ENCODE measurements around the gene UBE2E2.

The UBE2E2 gene

DNA sequence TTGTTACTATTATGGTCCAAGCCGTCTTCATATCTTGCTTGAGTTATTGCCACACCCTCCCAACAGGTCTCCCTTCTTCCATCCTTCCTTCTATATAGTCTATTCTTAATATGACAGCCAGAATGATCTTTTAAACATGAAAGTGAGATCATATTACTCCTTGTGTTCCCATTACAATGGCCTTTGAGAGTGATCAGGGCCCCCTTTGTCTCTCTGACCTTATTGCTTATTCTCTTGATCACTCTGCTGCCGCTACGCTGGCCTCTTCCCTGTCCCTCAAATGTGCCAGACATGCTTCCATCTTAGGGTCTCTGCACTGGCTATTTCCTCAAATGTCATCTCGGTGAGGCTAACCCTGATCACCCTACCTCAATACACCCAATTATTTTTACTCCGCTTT is 38.1 kb downstream of the UBE2E2 start:
- in situ Hi-C loops (cut with MboI; ENCODE audit: low pct_unique_long_range_greater_than_20kb, low sequenced_read_pairs, unreplicated experiment), result no loop called here
- TF ChIP-seq, protein P1, sequence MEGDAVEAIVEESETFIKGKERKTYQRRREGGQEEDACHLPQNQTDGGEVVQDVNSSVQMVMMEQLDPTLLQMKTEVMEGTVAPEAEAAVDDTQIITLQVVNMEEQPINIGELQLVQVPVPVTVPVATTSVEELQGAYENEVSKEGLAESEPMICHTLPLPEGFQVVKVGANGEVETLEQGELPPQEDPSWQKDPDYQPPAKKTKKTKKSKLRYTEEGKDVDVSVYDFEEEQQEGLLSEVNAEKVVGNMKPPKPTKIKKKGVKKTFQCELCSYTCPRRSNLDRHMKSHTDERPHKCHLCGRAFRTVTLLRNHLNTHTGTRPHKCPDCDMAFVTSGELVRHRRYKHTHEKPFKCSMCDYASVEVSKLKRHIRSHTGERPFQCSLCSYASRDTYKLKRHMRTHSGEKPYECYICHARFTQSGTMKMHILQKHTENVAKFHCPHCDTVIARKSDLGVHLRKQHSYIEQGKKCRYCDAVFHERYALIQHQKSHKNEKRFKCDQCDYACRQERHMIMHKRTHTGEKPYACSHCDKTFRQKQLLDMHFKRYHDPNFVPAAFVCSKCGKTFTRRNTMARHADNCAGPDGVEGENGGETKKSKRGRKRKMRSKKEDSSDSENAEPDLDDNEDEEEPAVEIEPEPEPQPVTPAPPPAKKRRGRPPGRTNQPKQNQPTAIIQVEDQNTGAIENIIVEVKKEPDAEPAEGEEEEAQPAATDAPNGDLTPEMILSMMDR (IDR thresholded peaks at IDR 0.05; ENCODE audit: extremely low read depth, insufficient read depth, missing control alignments), result no peak

DNA sequence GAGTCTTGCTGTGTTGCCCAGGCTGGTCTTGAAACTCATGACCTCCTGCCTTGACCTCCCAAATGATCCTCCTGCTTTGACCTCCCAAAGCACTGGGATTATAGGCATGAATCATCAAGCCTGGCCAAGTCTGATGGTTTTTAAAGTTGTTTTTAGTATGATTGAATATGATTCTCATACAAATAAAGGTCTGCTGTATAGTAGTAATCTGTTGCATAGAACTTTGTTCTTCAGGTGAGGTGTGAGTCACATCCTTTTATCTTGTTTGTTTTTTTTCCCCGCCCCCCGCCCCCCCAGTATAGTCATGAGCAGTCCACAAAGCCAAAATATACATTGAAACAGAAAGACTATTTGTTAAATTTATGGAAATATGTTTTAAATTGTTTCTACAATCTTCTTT is 39.0 kb downstream of the UBE2E2 start:
- TF ChIP-seq, protein P1 (IDR thresholded peaks at IDR 0.05; ENCODE audit: extremely low read depth, insufficient read depth, missing control alignments), result no peak
- DNase-seq (ENCODE audit: low spot score), result no peak
- in situ Hi-C loops (cut with MboI; ENCODE audit: low pct_unique_long_range_greater_than_20kb, low sequenced_read_pairs, unreplicated experiment), result no loop called here

More for the DNA sequence above, 38.1 kb downstream of the UBE2E2 start:
- DNase-seq (ENCODE audit: low spot score), result no peak

DNA sequence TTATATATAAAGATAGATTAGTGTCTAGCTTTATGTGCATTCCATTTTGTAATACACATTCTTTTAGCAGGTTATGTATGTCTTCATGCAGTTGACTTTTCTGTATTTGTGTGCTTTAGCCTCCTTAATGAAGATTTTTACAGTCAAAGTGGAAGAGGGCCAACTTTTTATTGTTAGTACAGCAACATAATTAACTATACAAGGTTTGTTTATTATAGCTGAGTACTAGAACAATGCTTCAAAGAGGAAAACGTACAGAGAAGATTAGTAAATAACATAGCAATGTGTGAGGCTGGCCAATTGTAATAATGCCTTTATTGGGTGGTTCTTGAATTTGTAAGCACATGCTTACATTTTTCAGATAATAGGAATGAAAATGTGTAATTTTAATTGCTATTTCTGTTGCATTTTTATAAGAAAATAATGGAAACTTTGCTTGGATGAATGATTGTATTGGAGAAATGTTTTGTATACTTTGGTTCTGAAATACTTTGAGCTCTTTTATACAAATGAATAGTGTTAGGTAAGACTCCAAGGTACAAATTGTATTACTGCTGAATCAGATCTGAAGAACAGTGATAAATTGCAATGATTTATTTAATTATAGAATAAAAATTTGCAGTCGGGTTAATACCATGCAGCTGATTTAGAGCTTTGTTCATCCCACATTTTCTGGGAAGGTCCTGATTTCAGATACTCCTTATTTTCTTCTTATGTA is 41.4 kb downstream of the UBE2E2 start:
- DNase-seq (ENCODE audit: low spot score), result no peak
- TF ChIP-seq, protein P1 (IDR thresholded peaks at IDR 0.05; ENCODE audit: extremely low read depth, insufficient read depth, missing control alignments), result no peak
- in situ Hi-C loops (cut with MboI; ENCODE audit: low pct_unique_long_range_greater_than_20kb, low sequenced_read_pairs, unreplicated experiment), result no loop called here

DNA sequence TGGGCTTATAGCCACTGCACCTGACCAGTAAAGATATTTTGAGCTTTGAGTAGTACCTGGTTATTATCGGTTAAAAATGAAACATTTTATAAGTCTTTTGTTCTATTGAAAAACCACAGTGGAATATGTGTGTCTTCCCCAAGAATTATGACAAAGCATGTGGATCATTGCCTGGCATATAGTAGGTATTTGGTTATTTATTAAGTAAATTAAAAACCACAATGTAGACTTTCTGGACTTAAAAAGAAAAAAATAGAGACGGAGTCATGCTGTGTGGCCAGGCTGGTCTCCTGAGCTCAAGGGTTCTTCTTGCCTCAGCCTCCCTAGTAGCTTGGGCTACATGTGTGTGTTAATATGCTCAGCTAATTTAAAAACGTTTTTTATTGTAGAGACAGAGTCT is 43.5 kb downstream of the UBE2E2 start:
- TF ChIP-seq, protein P1 (IDR thresholded peaks at IDR 0.05; ENCODE audit: extremely low read depth, insufficient read depth, missing control alignments), result no peak
- in situ Hi-C loops (cut with MboI; ENCODE audit: low pct_unique_long_range_greater_than_20kb, low sequenced_read_pairs, unreplicated experiment), result no loop called here
- no peak for DNase-seq (ENCODE audit: low spot score)

DNA sequence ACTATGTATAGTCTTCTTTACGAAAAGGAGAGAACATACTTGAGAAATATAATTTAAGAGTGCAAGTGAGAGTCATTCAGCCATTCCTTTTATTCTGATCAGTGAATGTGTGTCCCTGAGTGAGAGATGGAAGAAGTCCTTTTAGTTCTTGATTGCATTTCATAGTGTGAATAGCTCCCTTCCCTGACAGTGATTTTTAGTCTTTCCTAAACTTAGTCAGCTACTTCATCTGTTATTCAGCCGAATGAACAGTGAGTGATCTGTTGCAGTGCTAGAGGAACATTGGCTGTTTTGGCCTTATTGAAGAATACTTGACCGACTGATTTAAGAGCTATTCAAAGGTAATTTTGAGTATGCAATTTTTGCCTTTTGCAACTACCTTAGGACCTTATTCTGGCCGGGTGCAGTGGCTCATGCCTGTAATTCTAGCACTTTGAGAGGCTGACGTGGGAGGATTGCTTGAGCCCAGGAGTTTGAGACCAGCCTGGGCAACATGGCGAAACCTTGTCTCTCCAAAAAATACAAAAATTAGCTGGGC is 45.5 kb downstream of the UBE2E2 start:
- TF ChIP-seq, protein P1 (IDR thresholded peaks at IDR 0.05; ENCODE audit: extremely low read depth, insufficient read depth, missing control alignments), result no peak
- DNase-seq (ENCODE audit: low spot score), result no peak
- in situ Hi-C loops (cut with MboI; ENCODE audit: low pct_unique_long_range_greater_than_20kb, low sequenced_read_pairs, unreplicated experiment), result no loop called here

DNA sequence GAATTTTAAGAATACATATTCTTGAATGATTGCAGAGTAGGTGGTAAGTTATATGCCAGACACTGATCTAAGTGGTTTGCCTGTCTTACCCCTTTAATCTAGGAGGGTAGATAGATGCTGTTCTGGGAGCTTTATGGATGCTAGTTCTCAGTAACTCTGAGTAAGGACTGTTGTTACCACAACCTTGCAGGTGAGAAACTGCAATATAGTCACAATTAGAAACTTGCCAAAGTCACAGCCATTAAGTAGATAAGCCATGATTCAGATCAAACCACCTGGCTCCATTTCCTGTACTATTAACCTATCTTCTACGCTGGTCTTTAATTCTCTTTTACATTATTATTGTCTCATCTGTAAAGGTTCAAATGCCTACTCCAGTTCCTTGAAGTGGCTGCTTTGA is 46.8 kb downstream of the UBE2E2 start:
- TF ChIP-seq, protein P1 (IDR thresholded peaks at IDR 0.05; ENCODE audit: extremely low read depth, insufficient read depth, missing control alignments), result no peak
- in situ Hi-C loops (cut with MboI; ENCODE audit: low pct_unique_long_range_greater_than_20kb, low sequenced_read_pairs, unreplicated experiment), result no loop called here
- DNase-seq (ENCODE audit: low spot score), result no peak
